Glutamatergic neuron (in vitro differentiated cells): ENCODE measurements around the gene TTK. TPM values are rescaled to one million over a fixed set of nuclear protein-coding genes. Genes with fewer than 3 reads are reported as not detected.

Experiments used
- DNase-seq: peaks from one replicate; pipeline ENCODE4 v3.0.0; 2022
- H3K27ac Mint-ChIP-seq: one replicate; pipeline ENCODE4 v1.8.0; 2020; ENCODE audit warnings: mild to moderate bottlenecking, mixed read lengths, inconsistent platforms; ENCODE audit not compliant: unreplicated experiment
- H3K27me3 Mint-ChIP-seq: one replicate; pipeline ENCODE4 v1.8.0; 2020; ENCODE audit warnings: mild to moderate bottlenecking, moderate library complexity, mixed read lengths, inconsistent platforms; ENCODE audit not compliant: unreplicated experiment
- H3K36me3 Mint-ChIP-seq: one replicate; pipeline ENCODE4 v1.8.0; 2020; ENCODE audit warnings: mild to moderate bottlenecking, mixed read lengths, inconsistent platforms; ENCODE audit not compliant: unreplicated experiment
- H3K4me1 Mint-ChIP-seq: one replicate; pipeline ENCODE4 v1.8.0; 2020; ENCODE audit warnings: mild to moderate bottlenecking, low read depth, mixed read lengths, inconsistent platforms; ENCODE audit not compliant: unreplicated experiment
- H3K4me3 Mint-ChIP-seq: one replicate; pipeline ENCODE4 v1.8.0; 2020; ENCODE audit warnings: mild to moderate bottlenecking, mixed read lengths, inconsistent platforms; ENCODE audit not compliant: unreplicated experiment
- H3K9me3 Mint-ChIP-seq: one replicate; pipeline ENCODE4 v1.8.0; 2020; ENCODE audit warnings: mild to moderate bottlenecking, moderate library complexity, mixed read lengths, inconsistent platforms; ENCODE audit not compliant: unreplicated experiment
- CTCF ChIP-seq: fragments of 200-600 bp; sonication (generic); IDR thresholded peaks from one replicate; pipeline ENCODE4 v1.5.0; 2021; ENCODE audit not compliant: partially characterized antibody, unreplicated experiment
- total RNA-seq: library from RNA; stranded (reverse); fragmentation: NEBNext Ultra II Directional; extraction: Animal tissue kit (Norgen Biotek cat#: 25700); gene quantifications from one replicate; pipeline ENCODE4 v1.2.1, GENCODE V29; 2021; ENCODE audit not compliant: unreplicated experiment

Gene TTK
- total RNA-seq, 1 donor from 2014 or later: 6.3 TPM

GRCh38 chr6:80020381-80021120, 16.1 kb downstream of the TTK start:
- Mint-ChIP-seq H3K27me3 (no peaks in the 10 kb centered on the region), H3K36me3 (no peaks in the 10 kb centered on the region), H3K9me3 (no peaks in the 10 kb centered on the region), H3K4me1 (peaks cover 5% of the 10 kb centered on the region), H3K27ac (peak overlapping the region; percentile 57), H3K4me3 (no peak overlapping the region)
- DNase-seq: no peak
- no peak for TF ChIP-seq CTCF

GRCh38 chr6:80021131-80021530, 16.7 kb downstream of the TTK start:
- Mint-ChIP-seq H3K27me3 (no peaks in the 10 kb centered on the region), H3K4me3 (no peak overlapping the region), H3K27ac (no peak overlapping the region), H3K4me1 (peaks cover 5% of the 10 kb centered on the region), H3K9me3 (no peaks in the 10 kb centered on the region), H3K36me3 (no peaks in the 10 kb centered on the region)
- DNase-seq: no peak
- no peak for TF ChIP-seq CTCF

- no peaks in the 10 kb centered on the region for H3K9me3 Mint-ChIP-seq
- DNase-seq: no peak
- no peaks in the 10 kb centered on the region for H3K36me3 Mint-ChIP-seq
- no peak overlapping the region for H3K4me3 Mint-ChIP-seq
- peaks cover 5% of the 10 kb centered on the region for H3K4me1 Mint-ChIP-seq
- TF ChIP-seq CTCF: no peak
- H3K27ac Mint-ChIP-seq: no peak overlapping the region
- H3K27me3 Mint-ChIP-seq: no peaks in the 10 kb centered on the region
Measured at GRCh38 chr6:80021591-80021990, 17.1 kb downstream of the TTK start.

GRCh38 chr6:80022803-80023202, 18.4 kb downstream of the TTK start:
- Mint-ChIP-seq H3K9me3 (no peaks in the 10 kb centered on the region), H3K4me3 (no peak overlapping the region)

More at GRCh38 chr6:80022803-80023202, 18.4 kb downstream of the TTK start:
- TF ChIP-seq CTCF: no peak
- no peaks in the 10 kb centered on the region for H3K36me3 Mint-ChIP-seq
- peaks cover 5% of the 10 kb centered on the region for H3K4me1 Mint-ChIP-seq
- DNase-seq: no peak
- no peak overlapping the region for H3K27ac Mint-ChIP-seq
- H3K27me3 Mint-ChIP-seq: no peaks in the 10 kb centered on the region
